Measurements from ENCODE around the gene NFIC. TPM values are rescaled to one million over a fixed set of nuclear protein-coding genes. Genes with fewer than 3 reads are reported as not detected.
"Not testable (repeated sequence)": the region's sequence is repeated elsewhere in the genome, so short reads cannot be mapped to it uniquely, and the experiment has no call there.

The NFIC gene
- total RNA-seq, 1 experiment from 2014 or later = 75.6 TPM

DNA sequence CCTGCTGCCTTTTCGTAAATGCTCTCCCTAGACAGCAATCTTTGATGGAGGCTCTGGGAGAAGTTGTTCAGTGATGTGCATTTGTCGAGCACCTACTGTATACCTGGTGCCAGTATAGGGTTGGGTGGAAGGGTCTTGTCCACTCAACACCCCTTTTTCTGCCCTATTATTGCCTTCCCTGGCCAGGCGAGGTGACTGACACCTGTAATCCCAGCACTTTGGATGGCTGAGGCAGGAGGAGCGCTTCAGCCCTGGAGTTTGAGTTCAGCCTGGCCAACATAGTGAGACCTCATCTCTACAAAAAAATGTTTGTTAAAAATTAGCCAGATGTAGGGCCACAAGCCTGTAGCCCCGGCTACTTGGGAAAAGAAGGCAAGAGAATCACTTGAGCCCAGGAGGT lies 49.3 kb downstream of the NFIC start:
- Histone ChIP-seq H3K79me2 (ENCODE audit: low read depth) (no peaks in the 10 kb centered on the region), H2AFZ (no peak overlapping the region), H4K20me1 (ENCODE audit: insufficient read depth) (no peaks in the 10 kb centered on the region; the same call in 1 of the 2 replicates), H3K27me3 (ENCODE audit: insufficient read depth, low read depth) (no peaks in the 10 kb centered on the region), H3K9me3 (ENCODE audit: insufficient read depth, low read depth) (no peaks in the 10 kb centered on the region), H3F3A (ENCODE audit: insufficient read depth, low read depth) (no peaks in the 10 kb centered on the region), H3K4me3 (no peak overlapping the region), H3K4me1 (replicated peaks; ENCODE audit: insufficient read depth) (no peaks in the 10 kb centered on the region), H3K27ac (no peak overlapping the region), H3K36me3 (ENCODE audit: low read depth) (no peaks in the 10 kb centered on the region), H3K4me2 (no peak overlapping the region), H3K9me2 (ENCODE audit: insufficient read depth) (no peaks in the 10 kb centered on the region)
- DNase-seq = no peak
- no TSS peak for BruUV-seq (replicated peaks)
- ChIA-PET POLR2A (ENCODE audit: unreplicated experiment) (no interaction called here), CTCF (no interaction called here)
- intact Hi-C loops (cut with micrococcal nuclease; ENCODE audit: unreplicated experiment) = no loop called here
- TF ChIP-seq EZH2 (IDR thresholded peaks at IDR 0.05; ENCODE audit: low read depth) (no peak), CTCF (conservative IDR thresholded peaks at IDR 0.05) (no peak)

GRCh38 chr19:3420244-3420755 lies 53.9 kb downstream of the NFIC start:
- Histone ChIP-seq H3K36me3 (ENCODE audit: low read depth) (no peaks in the 10 kb centered on the region), H3K9me3 (ENCODE audit: insufficient read depth, low read depth) (no peaks in the 10 kb centered on the region), H4K20me1 (ENCODE audit: insufficient read depth) (peaks cover 7% of the 10 kb centered on the region; the same call in 1 of the 2 replicates), H3K9me2 (ENCODE audit: insufficient read depth) (no peaks in the 10 kb centered on the region), H3K79me2 (ENCODE audit: low read depth) (no peaks in the 10 kb centered on the region), H3K4me1 (replicated peaks; ENCODE audit: insufficient read depth) (no peaks in the 10 kb centered on the region), H2AFZ (no peak overlapping the region), H3F3A (ENCODE audit: insufficient read depth, low read depth) (no peaks in the 10 kb centered on the region), H3K4me3 (no peak overlapping the region), H3K4me2 (no peak overlapping the region), H3K27me3 (ENCODE audit: insufficient read depth, low read depth) (no peaks in the 10 kb centered on the region), H3K27ac (no peak overlapping the region)
- intact Hi-C loops (cut with micrococcal nuclease; ENCODE audit: unreplicated experiment) = no loop called here
- POLR2A ChIA-PET (ENCODE audit: unreplicated experiment) = no interaction called here
- no TSS peak for BruUV-seq (replicated peaks)
- TF ChIP-seq CTCF (conservative IDR thresholded peaks at IDR 0.05) (no peak), EZH2 (IDR thresholded peaks at IDR 0.05; ENCODE audit: low read depth) (no peak)
- CTCF ChIA-PET = no interaction called here
- DNase-seq = no peak

GRCh38 chr19:3420909-3421619 lies 54.7 kb downstream of the NFIC start:
- peaks cover 7% of the 10 kb centered on the region; the same call in 1 of the 2 replicates for H4K20me1 ChIP-seq (ENCODE audit: insufficient read depth)
- no peak overlapping the region for H3K4me3 ChIP-seq
- no peaks in the 10 kb centered on the region for H3K36me3 ChIP-seq (ENCODE audit: low read depth)
- no peaks in the 10 kb centered on the region for H3K9me3 ChIP-seq (ENCODE audit: insufficient read depth, low read depth)
- H2AFZ ChIP-seq = no peak overlapping the region
- TF ChIP-seq EZH2 (IDR thresholded peaks at IDR 0.05; ENCODE audit: low read depth) = no peak
- no peak for TF ChIP-seq CTCF (conservative IDR thresholded peaks at IDR 0.05)
- intact Hi-C loops (cut with micrococcal nuclease; ENCODE audit: unreplicated experiment) = no loop called here
- ChIA-PET POLR2A (ENCODE audit: unreplicated experiment) (no interaction called here), CTCF (no interaction called here)
- no peaks in the 10 kb centered on the region for H3F3A ChIP-seq (ENCODE audit: insufficient read depth, low read depth)
- DNase-seq = no peak
- H3K4me2 ChIP-seq = no peak overlapping the region
- no peaks in the 10 kb centered on the region for H3K9me2 ChIP-seq (ENCODE audit: insufficient read depth)
- H3K27ac ChIP-seq = no peak overlapping the region
- H3K4me1 ChIP-seq (replicated peaks; ENCODE audit: insufficient read depth) = no peaks in the 10 kb centered on the region
- H3K79me2 ChIP-seq (ENCODE audit: low read depth) = no peaks in the 10 kb centered on the region
- no peaks in the 10 kb centered on the region for H3K27me3 ChIP-seq (ENCODE audit: insufficient read depth, low read depth)
- no TSS peak for BruUV-seq (replicated peaks)

DNA sequence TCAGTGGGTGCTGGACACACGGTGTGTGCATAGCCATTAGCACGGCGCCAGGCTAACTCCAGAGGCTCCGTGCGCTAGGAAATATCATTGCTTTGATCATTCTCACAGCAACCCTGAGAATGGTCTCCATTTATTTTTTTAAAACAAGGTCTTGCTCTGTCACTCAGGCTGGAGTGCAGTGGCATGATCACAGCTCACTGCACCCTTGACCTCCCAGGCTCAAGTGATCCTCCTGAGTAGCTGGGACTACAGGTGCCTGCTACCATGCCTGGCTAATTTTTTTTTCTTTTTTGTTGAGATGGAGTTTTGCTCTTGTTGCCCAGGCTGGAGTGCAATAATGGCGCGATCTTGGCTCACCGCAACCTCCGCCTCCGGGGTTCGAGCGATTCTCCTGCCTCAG lies 55.3 kb downstream of the NFIC start:
- H3K4me3 ChIP-seq; H3K36me3 ChIP-seq (ENCODE audit: low read depth); POLR2A ChIA-PET (ENCODE audit: unreplicated experiment); CTCF ChIA-PET; H3K27me3 ChIP-seq (ENCODE audit: insufficient read depth, low read depth); DNase-seq; BruUV-seq (replicated peaks); H3K4me2 ChIP-seq; H3K9me2 ChIP-seq (ENCODE audit: insufficient read depth); H4K20me1 ChIP-seq (ENCODE audit: insufficient read depth); H3K9me3 ChIP-seq (ENCODE audit: insufficient read depth, low read depth); H3K79me2 ChIP-seq (ENCODE audit: low read depth); H2AFZ ChIP-seq; H3F3A ChIP-seq (ENCODE audit: insufficient read depth, low read depth); H3K4me1 ChIP-seq (replicated peaks; ENCODE audit: insufficient read depth); H3K27ac ChIP-seq; intact Hi-C loops (cut with micrococcal nuclease; ENCODE audit: unreplicated experiment): not testable (repeated sequence)
